Muscle layer of colon (tissue), 2 donors: ENCODE measurements around the gene MEF2D.

Source experiments
- H3K27ac ChIP-seq: one replicate; pipeline ENCODE4 v1.7.0; 2013; ENCODE audit warnings: low read depth, mild to moderate bottlenecking, low read length, moderate library complexity
- H3K27me3 ChIP-seq, 2 donors: one replicate each; pipeline ENCODE4 v1.7.0; 2013; ENCODE audit warnings: low read length in 2 of 2, mild to moderate bottlenecking in 2 of 2; ENCODE audit not compliant: insufficient read depth in 2 of 2, control insufficient read depth in 1 of 2
- H3K36me3 ChIP-seq: one replicate; pipeline ENCODE4 v1.7.0; 2013; ENCODE audit warnings: mild to moderate bottlenecking, low read length; ENCODE audit not compliant: insufficient read depth
- H3K4me1 ChIP-seq: one replicate; pipeline ENCODE4 v1.7.0; 2013; ENCODE audit warnings: mild to moderate bottlenecking, low read length; ENCODE audit not compliant: insufficient read depth
- H3K4me3 ChIP-seq, 2 donors: one replicate each; pipeline ENCODE4 v1.7.0; 2013; ENCODE audit warnings: low read length in 2 of 2, low read depth in 1 of 2, mild to moderate bottlenecking in 1 of 2, moderate library complexity in 1 of 2
- H3K9ac ChIP-seq: one replicate; pipeline ENCODE4 v1.7.0; 2013; ENCODE audit warnings: low read length
- H3K9me3 ChIP-seq: one replicate; pipeline ENCODE4 v1.7.0; 2013; ENCODE audit warnings: mild to moderate bottlenecking, low read length
- donor health status: abdominal sarcoma.
- donor health status: Adenocarcinoma of cecum.

The MEF2D gene

GRCh38 chr1:156474966-156475365, 25.6 kb downstream of the MEF2D start:
- H3K9me3 ChIP-seq = no peaks in the 10 kb centered on the region
- H3K4me3 ChIP-seq = no peak overlapping the region
- H3K36me3 ChIP-seq = peaks cover 85% of the 10 kb centered on the region
- H3K27ac ChIP-seq = peak overlapping the region; percentile 83
- peaks cover 59% of the 10 kb centered on the region for H3K4me1 ChIP-seq
- H3K27me3 ChIP-seq = no peaks in the 10 kb centered on the region
- no peak overlapping the region for H3K9ac ChIP-seq

- no peaks in the 10 kb centered on the region for H3K9me3 ChIP-seq
- H3K27me3 ChIP-seq = no peaks in the 10 kb centered on the region
- no peak overlapping the region for H3K4me3 ChIP-seq
- peaks cover 83% of the 10 kb centered on the region for H3K36me3 ChIP-seq
- peaks cover 28% of the 10 kb centered on the region for H3K4me1 ChIP-seq
- no peak overlapping the region for H3K9ac ChIP-seq
- H3K27ac ChIP-seq = peak overlapping the region; percentile 16
Observed at GRCh38 chr1:156471496-156472490, 28.8 kb downstream of the MEF2D start.

- peaks cover 87% of the 10 kb centered on the region for H3K36me3 ChIP-seq
Observed at GRCh38 chr1:156470473-156470872, 30.1 kb downstream of the MEF2D start.

GRCh38 chr1:156468693-156469345, 31.8 kb downstream of the MEF2D start:
- Histone ChIP-seq H3K4me1 (peaks cover 32% of the 10 kb centered on the region), H3K27ac (no peak overlapping the region), H3K36me3 (peaks cover 80% of the 10 kb centered on the region)

More at GRCh38 chr1:156470473-156470872, 30.1 kb downstream of the MEF2D start:
- H3K4me1 ChIP-seq = peaks cover 23% of the 10 kb centered on the region
- H3K9ac ChIP-seq = no peak overlapping the region
- H3K27ac ChIP-seq = no peak overlapping the region
- H3K9me3 ChIP-seq = no peaks in the 10 kb centered on the region
- no peaks in the 10 kb centered on the region for H3K27me3 ChIP-seq
- H3K4me3 ChIP-seq = no peak overlapping the region

GRCh38 chr1:156467906-156468305, 32.7 kb downstream of the MEF2D start:
- no peak overlapping the region for H3K9ac ChIP-seq
- no peaks in the 10 kb centered on the region for H3K9me3 ChIP-seq
- peaks cover 71% of the 10 kb centered on the region for H3K36me3 ChIP-seq
- no peak overlapping the region for H3K27ac ChIP-seq
- no peak overlapping the region for H3K4me3 ChIP-seq
- H3K27me3 ChIP-seq = no peaks in the 10 kb centered on the region
- peaks cover 37% of the 10 kb centered on the region for H3K4me1 ChIP-seq

More at GRCh38 chr1:156468693-156469345, 31.8 kb downstream of the MEF2D start:
- no peaks in the 10 kb centered on the region for H3K9me3 ChIP-seq
- H3K9ac ChIP-seq = no peak overlapping the region
- no peak overlapping the region for H3K4me3 ChIP-seq
- no peaks in the 10 kb centered on the region for H3K27me3 ChIP-seq

GRCh38 chr1:156467385-156467784, 33.2 kb downstream of the MEF2D start:
- no peak overlapping the region for H3K27ac ChIP-seq
- H3K4me3 ChIP-seq = no peak overlapping the region
- H3K9ac ChIP-seq = no peak overlapping the region
- H3K36me3 ChIP-seq = peaks cover 70% of the 10 kb centered on the region
- H3K9me3 ChIP-seq = no peaks in the 10 kb centered on the region
- H3K4me1 ChIP-seq = peaks cover 37% of the 10 kb centered on the region
- H3K27me3 ChIP-seq = no peaks in the 10 kb centered on the region

- Histone ChIP-seq H3K36me3 (peaks cover 58% of the 10 kb centered on the region), H3K9ac (peak overlapping the region; percentile 5), H3K27ac (peak overlapping the region; percentile 8), H3K4me3 (no peak overlapping the region), H3K4me1 (peaks cover 29% of the 10 kb centered on the region), H3K27me3 (no peaks in the 10 kb centered on the region), H3K9me3 (no peaks in the 10 kb centered on the region)
Observed at GRCh38 chr1:156465747-156466365, 34.7 kb downstream of the MEF2D start.

GRCh38 chr1:156464825-156465452, 35.6 kb downstream of the MEF2D start:
- peaks cover 29% of the 10 kb centered on the region for H3K4me1 ChIP-seq
- H3K36me3 ChIP-seq = peaks cover 50% of the 10 kb centered on the region
- no peaks in the 10 kb centered on the region for H3K9me3 ChIP-seq
- H3K27ac ChIP-seq = peak overlapping the region; percentile 40
- no peak overlapping the region for H3K4me3 ChIP-seq
- H3K27me3 ChIP-seq = no peaks in the 10 kb centered on the region
- no peak overlapping the region for H3K9ac ChIP-seq

- Histone ChIP-seq H3K9ac (no peak overlapping the region), H3K27me3 (no peaks in the 10 kb centered on the region), H3K4me1 (peaks cover 29% of the 10 kb centered on the region), H3K4me3 (no peak overlapping the region), H3K36me3 (peaks cover 44% of the 10 kb centered on the region), H3K27ac (peak overlapping the region; percentile 60), H3K9me3 (no peaks in the 10 kb centered on the region)
Observed at GRCh38 chr1:156464335-156464734, 36.2 kb downstream of the MEF2D start.

- no peak overlapping the region for H3K4me3 ChIP-seq
- no peak overlapping the region for H3K9ac ChIP-seq
- peak overlapping the region; percentile 60 for H3K27ac ChIP-seq
- peaks cover 29% of the 10 kb centered on the region for H3K4me1 ChIP-seq
- H3K9me3 ChIP-seq = no peaks in the 10 kb centered on the region
- peaks cover 40% of the 10 kb centered on the region for H3K36me3 ChIP-seq
- no peaks in the 10 kb centered on the region for H3K27me3 ChIP-seq
Observed at GRCh38 chr1:156463874-156464273, 36.7 kb downstream of the MEF2D start.
